BLaER1 treated with 17β-estradiol and CSF1 and Interleukin-3, amounts not matched to agents 10 nM and 100 nM (cell line): ENCODE measurements around the gene LRRC18.

Experiments used
- H3K27ac ChIP-seq, 11 experiments: shearing (Covaris generic); formaldehyde crosslinking; 2 replicates each; pipeline ENCODE4 v1.8.1; 2022
- H3K27me3 ChIP-seq, 11 experiments: shearing (Covaris generic); formaldehyde crosslinking; 2 replicates each; pipeline ENCODE4 v1.8.1; 2022
- H3K36me3 ChIP-seq, 11 experiments: shearing (Covaris generic); formaldehyde crosslinking; 2 replicates each; pipeline ENCODE4 v1.8.1; 2022
- H3K4me1 ChIP-seq, 10 experiments: shearing (Covaris generic); formaldehyde crosslinking; 2 replicates each; pipeline ENCODE4 v1.8.1; 2022
- H3K4me2 ChIP-seq, 11 experiments: shearing (Covaris generic); formaldehyde crosslinking; 2 replicates each; pipeline ENCODE4 v1.8.1; 2022
- H3K4me3 ChIP-seq, 10 experiments: shearing (Covaris generic); formaldehyde crosslinking; 2 replicates each; pipeline ENCODE4 v1.8.1; 2022
- H3K9ac ChIP-seq, 11 experiments: shearing (Covaris generic); formaldehyde crosslinking; 2 replicates each; pipeline ENCODE4 v1.8.1; 2022
- H3K9me3 ChIP-seq, 11 experiments: shearing (Covaris generic); formaldehyde crosslinking; replicated peaks in 1 of 11; 2 replicates each; pipeline ENCODE4 v1.8.1; 2022
- H4K20me1 ChIP-seq, 11 experiments: shearing (Covaris generic); formaldehyde crosslinking; 2 replicates each; pipeline ENCODE4 v1.8.1; 2022
- Cebpa-rat ChIP-seq, 11 experiments: shearing (Covaris generic); IDR thresholded peaks; 2 replicates each; pipeline ENCODE4 v1.8.1; 2022

LRRC18 gene

GRCh38 chr10:48896756-48897440 is 42.7 kb downstream of the LRRC18 start:
- H3K4me1 ChIP-seq = peaks cover 0 to 27% (median 8%) of the 10 kb centered on the region in 10 experiments; a peak in 10 of 20 replicates
- peaks cover 0 to 14% (median 0%) of the 10 kb centered on the region in 11 experiments; a peak in 2 of 22 replicates for H3K9me3 ChIP-seq
- H3K27ac ChIP-seq = no peak overlapping the region
- no peak overlapping the region for H3K9ac ChIP-seq
- peaks cover 0 to 100% (median 17%) of the 10 kb centered on the region in 11 experiments; a peak in 14 of 22 replicates for H3K36me3 ChIP-seq
- no peaks in the 10 kb centered on the region; a peak in 1 of 22 replicates for H4K20me1 ChIP-seq
- H3K4me2 ChIP-seq = no peak overlapping the region
- no peaks in the 10 kb centered on the region for H3K27me3 ChIP-seq
- H3K4me3 ChIP-seq = no peak overlapping the region
- no peak for TF ChIP-seq Cebpa-rat (IDR thresholded peaks at IDR 0.05)

GRCh38 chr10:48895803-48896195 is 43.8 kb downstream of the LRRC18 start:
- no peaks in the 10 kb centered on the region for H3K27me3 ChIP-seq

GRCh38 chr10:48894911-48895802 is 44.5 kb downstream of the LRRC18 start:
- no peak overlapping the region for H3K4me3 ChIP-seq
- H3K4me2 ChIP-seq = no peak overlapping the region
- no peaks in the 10 kb centered on the region for H3K27me3 ChIP-seq
- peaks cover 0 to 14% (median 0%) of the 10 kb centered on the region in 11 experiments; a peak in 1 of 22 replicates for H3K9me3 ChIP-seq
- H3K9ac ChIP-seq = no peak overlapping the region
- H3K27ac ChIP-seq = no peak overlapping the region
- no peaks in the 10 kb centered on the region; a peak in 1 of 22 replicates for H4K20me1 ChIP-seq
- H3K36me3 ChIP-seq = peaks cover 0 to 100% (median 0%) of the 10 kb centered on the region in 11 experiments; a peak in 13 of 22 replicates
- TF ChIP-seq Cebpa-rat (IDR thresholded peaks at IDR 0.05) = no peak
- H3K4me1 ChIP-seq = peaks cover 0 to 18% (median 5%) of the 10 kb centered on the region in 10 experiments; a peak in 10 of 20 replicates

More at GRCh38 chr10:48895803-48896195, 43.8 kb downstream of the LRRC18 start:
- Histone ChIP-seq H3K27ac (no peak overlapping the region), H3K4me3 (no peak overlapping the region), H3K9ac (no peak overlapping the region), H3K9me3 (peaks cover 0 to 14% (median 0%) of the 10 kb centered on the region in 11 experiments; a peak in 1 of 22 replicates), H3K36me3 (peaks cover 0 to 100% (median 6%) of the 10 kb centered on the region in 11 experiments; a peak in 14 of 22 replicates), H3K4me1 (peaks cover 0 to 24% (median 8%) of the 10 kb centered on the region in 10 experiments; a peak in 10 of 20 replicates), H3K4me2 (no peak overlapping the region), H4K20me1 (no peaks in the 10 kb centered on the region; a peak in 1 of 22 replicates)
- TF ChIP-seq Cebpa-rat (IDR thresholded peaks at IDR 0.05) = no peak

GRCh38 chr10:48890888-48891850 is 48.5 kb downstream of the LRRC18 start:
- no peaks in the 10 kb centered on the region for H3K9me3 ChIP-seq
- TF ChIP-seq Cebpa-rat (IDR thresholded peaks at IDR 0.05) = no peak

GRCh38 chr10:48887982-48888381 is 51.7 kb downstream of the LRRC18 start:
- H3K9ac ChIP-seq = no peak overlapping the region

More at GRCh38 chr10:48890888-48891850, 48.5 kb downstream of the LRRC18 start:
- Histone ChIP-seq H3K36me3 (peaks cover 0 to 83% (median 0%) of the 10 kb centered on the region in 11 experiments; a peak in 10 of 22 replicates), H3K9ac (no peak overlapping the region), H3K4me1 (peaks cover 0 to 2% (median 0%) of the 10 kb centered on the region in 10 experiments; a peak in 1 of 20 replicates), H3K27ac (no peak overlapping the region), H3K4me3 (no peak overlapping the region), H4K20me1 (no peaks in the 10 kb centered on the region), H3K27me3 (no peaks in the 10 kb centered on the region), H3K4me2 (no peak overlapping the region)

GRCh38 chr10:48885376-48885775 is 54.3 kb downstream of the LRRC18 start:
- Histone ChIP-seq H3K9ac (no peak overlapping the region), H3K4me3 (no peak overlapping the region), H3K27me3 (no peaks in the 10 kb centered on the region), H4K20me1 (peaks cover 0 to 6% (median 0%) of the 10 kb centered on the region in 11 experiments; a peak in 1 of 22 replicates), H3K4me1 (no peaks in the 10 kb centered on the region), H3K36me3 (peaks cover 0 to 62% (median 0%) of the 10 kb centered on the region in 11 experiments; a peak in 8 of 22 replicates), H3K4me2 (no peak overlapping the region), H3K27ac (no peak overlapping the region), H3K9me3 (no peaks in the 10 kb centered on the region)
- no peak for TF ChIP-seq Cebpa-rat (IDR thresholded peaks at IDR 0.05)

More at GRCh38 chr10:48887982-48888381, 51.7 kb downstream of the LRRC18 start:
- Histone ChIP-seq H3K27me3 (no peaks in the 10 kb centered on the region), H3K27ac (no peak overlapping the region), H3K4me1 (no peaks in the 10 kb centered on the region), H3K4me2 (no peak overlapping the region), H3K4me3 (no peak overlapping the region), H3K9me3 (no peaks in the 10 kb centered on the region), H4K20me1 (0 out of 22 replicates have a peak, but pooled peaks cover 0 to 6% (median 0%) of the 10 kb centered on the region in 11 experiments), H3K36me3 (peaks cover 0 to 79% (median 0%) of the 10 kb centered on the region in 11 experiments; a peak in 9 of 22 replicates)
- TF ChIP-seq Cebpa-rat (IDR thresholded peaks at IDR 0.05) = no peak

- no peak overlapping the region for H3K4me3 ChIP-seq
- H3K9me3 ChIP-seq = no peaks in the 10 kb centered on the region
- no peaks in the 10 kb centered on the region for H3K27me3 ChIP-seq
- H3K9ac ChIP-seq = no peak overlapping the region
- no peak overlapping the region for H3K27ac ChIP-seq
- H3K36me3 ChIP-seq = peaks cover 0 to 61% (median 0%) of the 10 kb centered on the region in 11 experiments; a peak in 6 of 22 replicates
- H3K4me2 ChIP-seq = no peak overlapping the region
- H4K20me1 ChIP-seq = peaks cover 0 to 6% (median 0%) of the 10 kb centered on the region in 11 experiments; a peak in 1 of 22 replicates
- TF ChIP-seq Cebpa-rat (IDR thresholded peaks at IDR 0.05) = no peak
- no peaks in the 10 kb centered on the region for H3K4me1 ChIP-seq
These were observed 55.2 kb downstream of the LRRC18 start for GRCh38 chr10:48884179-48885045.
